H1 (cell line): ENCODE results near the gene UCKL1. TPM values are rescaled to one million over a fixed set of nuclear protein-coding genes. Genes with fewer than 3 reads are reported as not detected.

Source experiments
- CHD7 ChIP-seq: fragments of 300-600 bp; sonication (generic); IDR thresholded peaks from 2 replicates; pipeline ENCODE4 v1.7.1; 2012; ENCODE audit warnings: low read length, moderate library complexity, mild to moderate bottlenecking, inconsistent platforms; ENCODE audit not compliant: insufficient replicate concordance
- GABPA ChIP-seq: IDR thresholded peaks from 2 replicates; pipeline ENCODE4 v1.6.1; 2011; ENCODE audit warnings: mild to moderate bottlenecking, low read length, moderate library complexity, borderline replicate concordance; ENCODE audit not compliant: insufficient read depth
- PHF8 ChIP-seq: fragments of 200-600 bp; sonication (generic); conservative IDR thresholded peaks from 2 replicates; pipeline ENCODE4 v1.7.1; 2012; ENCODE audit warnings: low read depth, mild to moderate bottlenecking, inconsistent platforms, low read length, moderate library complexity
- SAP30 ChIP-seq: fragments of 300-600 bp; sonication (generic); IDR thresholded peaks from 2 replicates; pipeline ENCODE4 v1.7.1; 2012; ENCODE audit warnings: low read length, moderate library complexity, mild to moderate bottlenecking, inconsistent platforms; ENCODE audit not compliant: insufficient read depth, insufficient replicate concordance
- SRF ChIP-seq: IDR thresholded peaks from 2 replicates; pipeline ENCODE4 v1.6.1; 2011; ENCODE audit warnings: mild to moderate bottlenecking, low read depth, low read length, moderate library complexity
- polyA plus RNA-seq, 7 experiments: library from polyadenylated mRNA; depleted of rRNA in 3 of 7; stranded (reverse) in 5 of 7; unstranded in 2 of 7; fragments of >200 nt in 5 of 7; fragments of 200-250 nt in 2 of 7; gene quantifications; 1 replicate in 5 of 7; 2 replicates in 1 of 7; 4 replicates in 1 of 7; pipeline versions ENCODE4 v1.2.1 to v1.2.3, GENCODE V29; 2011 to 2013; ENCODE audit warnings: missing spikeins in 2 of 7, mixed read lengths in 2 of 7
- total RNA-seq: library from RNA; stranded (reverse); fragmentation: NEBNext Ultra II Directional; extraction: Animal tissue kit (Norgen Biotek cat#: 25700); gene quantifications from 2 replicates; pipeline ENCODE4 v1.2.1, GENCODE V29; 2021

UCKL1 gene
- total and polyA plus RNA-seq, 2 of the 8 experiments (the other 6 are each of a cell fraction or from before 2014, with no cell fraction given) = 36.5 to 91.2 TPM

GRCh38 chr20:63895202-63895951, 60.8 kb downstream of the UCKL1 start (continued):
- TF ChIP-seq CHD7 (no peak), GABPA (no peak), PHF8 (0 out of 2 replicates have a peak, but pooled peaks have one; percentile 13), SRF (no peak), SAP30 (no peak)
